HG03103 (cell line): ENCODE data around the gene ANKRD37.
"Not testable (repeated sequence)": the region's sequence is repeated elsewhere in the genome, so short reads cannot be mapped to it uniquely, and the experiment has no call there.

Experiments
- ATAC-seq: cut with Tn5 transposase; IDR thresholded peaks from one replicate; pipeline ENCODE4 v1.9.1; 2021; ENCODE audit warnings: low read depth; ENCODE audit not compliant: unreplicated experiment

Gene ANKRD37, protein sequence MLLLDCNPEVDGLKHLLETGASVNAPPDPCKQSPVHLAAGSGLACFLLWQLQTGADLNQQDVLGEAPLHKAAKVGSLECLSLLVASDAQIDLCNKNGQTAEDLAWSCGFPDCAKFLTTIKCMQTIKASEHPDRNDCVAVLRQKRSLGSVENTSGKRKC

GRCh38 chr4:185396724-185397385, at the start of gene ANKRD37:
TSS of gene ANKRD37 (plus strand) at chr4:185396841. CDS start at chr4:185396924, 83 bp downstream.
- ATAC-seq, result no peak

GRCh38 chr4:185346975-185347601, 49.6 kb upstream of the ANKRD37 start:
- ATAC-seq, result no peak

DNA sequence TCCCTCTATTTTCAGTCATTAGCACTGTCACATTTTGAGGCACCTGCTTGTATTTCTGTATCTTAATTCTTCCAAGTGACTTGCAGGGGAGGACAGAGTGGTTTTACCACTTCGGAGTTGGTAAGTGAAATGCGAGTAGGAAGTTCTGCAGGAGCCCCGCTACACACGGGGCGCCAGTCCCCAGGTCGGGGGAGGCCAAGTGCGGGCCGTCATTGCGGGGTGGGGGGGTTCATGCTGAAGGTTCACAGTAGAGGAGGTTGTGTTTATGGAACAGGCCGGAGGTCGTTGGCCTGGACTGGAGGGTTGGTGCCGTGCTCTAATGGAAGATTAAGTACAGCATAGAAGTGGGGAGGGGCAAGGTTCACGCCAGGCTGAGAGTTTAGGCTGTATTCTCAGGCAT, 45.0 kb upstream of the ANKRD37 start:
- no peak for ATAC-seq

DNA sequence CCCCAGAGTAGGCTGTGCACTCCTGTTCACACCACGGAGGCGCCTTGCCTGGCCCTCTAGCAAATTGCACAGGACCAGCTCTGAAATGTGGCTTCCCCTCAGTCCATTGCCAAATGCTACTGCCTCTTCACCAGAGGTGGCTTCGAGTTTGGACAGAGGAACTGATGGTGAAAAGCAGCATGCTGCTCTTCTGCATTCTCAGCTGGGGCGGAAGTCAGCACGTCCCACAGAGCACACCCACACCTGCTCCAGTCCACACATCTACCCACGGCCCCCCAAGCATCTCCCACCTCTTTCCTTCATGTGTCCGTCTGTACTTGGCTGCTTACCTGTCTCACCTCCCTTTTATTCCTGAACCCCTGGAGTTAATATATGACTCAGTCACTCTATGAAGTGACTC, 44.4 kb upstream of the ANKRD37 start:
- ATAC-seq, result no peak

DNA sequence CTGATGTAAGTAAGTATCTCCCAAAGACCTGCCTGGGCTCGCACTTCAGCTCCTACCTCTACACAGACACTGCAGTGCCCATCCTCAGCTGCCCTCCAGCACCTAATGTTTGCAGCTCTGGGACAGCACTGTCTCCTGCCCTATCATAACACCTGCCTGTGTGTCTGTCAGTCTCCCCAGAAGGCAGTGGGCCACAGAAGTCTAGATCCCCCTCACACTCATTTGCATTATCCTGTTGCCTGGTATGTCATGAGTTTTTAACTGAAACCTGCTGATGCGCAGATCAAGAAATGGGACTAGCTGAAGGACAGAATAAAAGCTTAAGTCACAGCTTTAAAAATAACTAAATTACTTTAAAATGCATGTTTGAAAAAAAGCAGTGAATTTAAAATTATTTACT, 43.9 kb upstream of the ANKRD37 start:
- ATAC-seq, result no peak

GRCh38 chr4:185357211-185357610, 39.4 kb upstream of the ANKRD37 start:
- ATAC-seq, result no peak

DNA sequence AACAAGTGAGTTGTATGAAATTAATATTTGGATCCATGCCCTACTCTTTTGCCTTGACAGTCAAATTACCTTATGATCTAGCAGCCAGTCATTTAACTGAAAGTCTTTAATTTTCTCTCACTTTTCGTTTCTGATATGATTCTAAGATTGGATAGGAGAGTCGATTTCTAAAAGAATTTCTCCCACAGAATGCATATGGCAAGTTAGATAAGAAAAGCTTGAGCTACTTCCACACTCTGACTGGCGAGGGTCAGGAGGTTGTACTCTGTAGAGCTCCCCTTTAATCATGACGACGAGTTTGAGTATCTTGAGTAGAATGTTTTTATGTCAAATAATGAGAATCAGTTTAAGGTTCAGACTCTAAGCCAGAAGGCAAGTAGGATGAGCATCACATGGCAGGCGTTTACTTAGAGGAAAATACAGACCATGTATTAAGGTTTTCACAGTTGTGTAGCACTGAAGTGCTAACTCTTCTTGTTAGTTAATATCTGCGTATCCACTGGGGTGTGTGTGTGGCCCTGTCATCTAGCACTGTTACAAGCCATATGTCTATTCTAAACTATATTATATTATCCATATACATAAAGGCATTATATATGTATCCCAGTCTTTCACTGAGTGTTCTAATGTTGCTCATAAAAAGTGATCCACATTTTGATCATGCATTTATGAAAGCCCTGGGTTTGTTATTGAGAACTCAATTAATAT, 38.8 kb upstream of the ANKRD37 start:
- no peak for ATAC-seq

DNA sequence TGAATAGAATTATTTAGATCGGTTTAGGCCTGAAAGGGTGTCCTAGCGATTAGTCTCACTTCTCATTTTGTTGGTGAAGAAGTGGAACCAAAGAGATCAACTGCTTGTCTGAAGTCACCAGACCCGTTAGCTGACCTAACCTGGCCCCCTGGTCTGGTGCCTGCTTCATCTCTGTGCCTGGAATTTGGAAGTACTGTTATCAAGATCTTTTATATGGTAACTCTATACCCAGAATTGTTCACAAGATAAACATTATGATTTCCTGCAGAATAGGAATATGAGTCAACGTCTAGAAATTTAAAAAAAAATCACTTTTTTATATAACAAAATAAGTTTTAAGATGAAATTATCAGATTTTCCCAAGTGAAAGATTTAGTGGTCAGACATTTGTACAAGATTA, 38.1 kb upstream of the ANKRD37 start:
- no peak for ATAC-seq

DNA sequence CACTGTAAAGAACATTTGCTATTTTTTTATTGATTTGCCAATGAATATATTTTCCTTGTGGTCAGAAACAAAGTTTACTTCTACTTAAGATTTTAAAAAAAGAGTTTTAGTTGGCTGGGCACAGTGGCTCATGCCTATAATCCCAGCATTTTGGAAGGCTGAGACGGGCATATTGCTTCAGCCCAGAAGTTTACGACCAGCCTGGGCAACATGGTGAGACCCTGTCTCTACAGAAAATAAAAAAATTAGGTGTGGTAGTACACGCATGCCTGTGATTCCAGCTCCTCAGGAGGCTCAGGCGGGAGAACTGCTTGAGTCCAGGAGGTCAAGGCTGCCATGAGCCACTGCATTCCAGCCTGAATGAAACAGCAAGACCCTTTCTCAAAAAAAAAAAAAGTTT, 37.7 kb upstream of the ANKRD37 start:
- ATAC-seq, result no peak

DNA sequence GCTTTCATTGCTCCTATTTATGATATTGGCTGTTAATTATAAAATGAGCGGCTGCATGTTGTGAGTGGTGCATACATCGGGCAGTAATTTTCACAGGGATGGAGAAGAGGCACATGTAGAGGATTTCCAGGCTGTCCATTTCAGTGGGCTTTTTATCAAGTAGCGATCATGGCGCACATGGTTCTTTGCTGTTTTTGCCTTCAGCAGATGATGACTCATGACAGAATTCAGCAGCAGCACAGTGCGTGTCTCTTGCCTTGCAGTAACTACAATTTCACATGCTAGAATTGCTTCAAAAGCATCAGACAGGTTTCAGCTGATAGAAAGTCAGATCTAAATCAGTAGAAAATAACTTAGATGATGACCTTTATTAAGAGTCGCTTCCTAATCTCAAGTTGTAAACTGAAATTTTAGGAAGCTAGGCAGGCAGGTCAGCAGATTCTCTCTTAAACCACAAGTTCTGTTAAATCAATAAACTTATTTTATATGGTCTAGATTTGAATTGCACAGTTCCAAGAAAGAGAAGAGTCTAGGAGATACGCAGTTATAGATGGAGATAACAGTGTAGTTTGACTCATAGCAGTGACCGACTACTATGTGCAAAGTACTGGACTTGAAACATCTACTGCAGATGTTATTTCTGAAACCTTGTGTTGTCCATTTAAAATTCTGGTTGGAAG, 36.7 kb upstream of the ANKRD37 start:
- no peak for ATAC-seq

DNA sequence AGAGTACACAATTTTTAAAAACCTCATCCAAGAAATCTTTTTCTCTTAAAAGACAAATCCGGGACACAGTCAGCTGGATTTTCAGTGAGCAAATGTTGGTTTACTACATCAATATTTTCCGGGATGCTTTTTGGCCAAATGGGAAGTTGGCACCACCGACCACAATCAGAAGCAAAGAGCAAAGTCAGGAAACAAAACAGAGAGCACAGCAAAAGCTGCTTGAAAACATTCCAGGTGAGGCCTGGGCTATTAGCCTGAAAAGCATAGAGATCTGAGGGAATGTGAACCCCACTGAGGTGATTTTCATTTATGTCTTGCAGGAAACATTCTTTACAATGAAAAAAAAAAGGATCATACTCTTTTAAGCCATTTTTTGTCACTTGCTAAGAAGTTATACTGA, 34.8 kb upstream of the ANKRD37 start:
- no peak for ATAC-seq

DNA sequence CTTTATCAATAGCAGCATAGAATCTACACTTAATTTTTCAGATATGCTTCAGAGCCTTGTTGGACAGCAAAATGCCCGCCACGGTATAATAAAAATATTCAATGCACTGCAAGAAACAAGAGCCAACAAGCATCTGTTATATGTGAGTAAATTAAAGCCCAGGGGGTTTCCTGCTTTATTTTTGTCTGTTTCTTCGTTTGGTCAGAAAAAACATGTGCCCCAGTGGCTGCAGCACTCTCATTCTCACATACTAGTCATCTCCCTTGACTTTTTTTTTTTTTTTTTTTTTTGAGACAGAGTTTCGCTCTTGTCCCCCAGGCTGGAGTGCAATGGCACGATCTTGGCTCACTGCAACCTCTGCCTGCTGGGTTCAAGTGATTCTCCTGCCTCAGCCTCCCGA, 34.1 kb upstream of the ANKRD37 start:
- ATAC-seq, result not testable (repeated sequence)

DNA sequence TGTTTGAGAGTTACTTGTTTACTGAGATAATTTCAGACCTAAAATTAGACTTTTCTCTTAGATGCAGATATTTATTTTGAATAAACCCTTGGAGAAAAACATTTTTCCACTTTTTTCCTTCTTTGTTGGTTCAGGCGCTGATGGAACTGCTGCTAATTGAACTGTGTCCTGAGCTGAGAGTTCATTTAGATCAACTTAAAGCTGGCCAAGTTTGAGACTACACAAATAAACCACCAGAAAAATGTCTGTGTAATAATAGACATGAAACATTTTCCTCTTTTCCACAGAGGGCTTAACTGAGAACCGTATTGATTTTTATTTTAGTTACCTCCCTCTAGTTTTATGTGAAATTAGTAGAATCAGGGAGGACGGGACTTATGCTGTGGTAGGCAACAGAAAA, 33.4 kb upstream of the ANKRD37 start:
- ATAC-seq, result no peak

- ATAC-seq, result no peak
Measured at GRCh38 chr4:185364886-185365285, 31.8 kb upstream of the ANKRD37 start.

- no peak for ATAC-seq
Measured at GRCh38 chr4:185369731-185370130, 26.9 kb upstream of the ANKRD37 start.

DNA sequence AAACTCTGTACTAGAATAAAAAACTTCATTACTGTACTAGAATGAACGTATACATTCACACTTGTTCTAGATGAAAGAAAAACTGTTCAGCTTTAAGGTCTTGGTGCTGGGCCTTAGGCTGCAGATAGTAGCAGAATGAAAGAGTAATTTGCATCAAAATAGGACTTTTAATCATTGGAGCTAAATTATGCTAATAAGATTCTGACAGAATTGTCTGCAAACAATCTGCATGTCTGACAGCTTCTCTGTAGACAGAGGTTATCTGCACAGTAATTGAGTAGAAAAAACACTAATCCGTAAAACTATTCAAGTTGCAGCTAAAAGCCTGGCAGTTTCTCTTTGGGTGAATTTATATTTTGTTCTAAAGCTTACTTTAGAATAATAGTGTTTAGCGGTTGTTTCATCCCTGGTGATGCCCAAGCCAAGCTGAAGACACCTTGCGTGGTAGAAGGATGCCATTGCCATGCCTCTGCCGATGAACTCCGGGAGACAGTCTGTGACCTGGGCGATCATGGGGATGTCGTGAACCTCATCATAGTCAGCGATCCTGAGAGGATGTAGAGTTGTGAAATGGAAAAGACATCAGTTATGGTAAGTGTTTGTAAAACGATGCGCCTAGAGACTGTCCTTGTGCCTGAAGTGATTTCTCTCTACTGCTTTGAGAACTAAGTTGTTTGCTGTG, 26.2 kb upstream of the ANKRD37 start:
- ATAC-seq, result no peak

- ATAC-seq, result no peak
Measured at GRCh38 chr4:185371702-185372101, 24.9 kb upstream of the ANKRD37 start.

DNA sequence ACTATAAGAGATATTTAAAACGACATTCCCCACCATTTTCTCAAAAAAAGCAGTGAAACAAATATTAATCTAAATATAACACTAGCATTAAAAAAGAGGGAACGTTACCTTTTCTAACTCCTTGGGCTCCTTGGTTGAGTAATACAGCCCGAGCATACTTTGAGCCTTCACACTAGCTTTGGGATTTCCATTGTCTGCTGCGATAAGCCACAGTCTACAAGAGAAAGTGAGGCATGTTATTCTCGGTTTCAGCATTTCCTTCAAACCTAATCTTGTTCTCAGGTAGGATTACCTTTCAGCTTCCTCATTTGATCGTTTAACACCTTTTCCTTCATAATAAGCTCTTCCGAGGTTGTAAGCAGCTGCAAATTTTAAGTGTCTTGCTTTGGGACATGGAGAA, 22.6 kb upstream of the ANKRD37 start:
- no peak for ATAC-seq

GRCh38 chr4:185374573-185374972, 22.1 kb upstream of the ANKRD37 start:
- no peak for ATAC-seq

DNA sequence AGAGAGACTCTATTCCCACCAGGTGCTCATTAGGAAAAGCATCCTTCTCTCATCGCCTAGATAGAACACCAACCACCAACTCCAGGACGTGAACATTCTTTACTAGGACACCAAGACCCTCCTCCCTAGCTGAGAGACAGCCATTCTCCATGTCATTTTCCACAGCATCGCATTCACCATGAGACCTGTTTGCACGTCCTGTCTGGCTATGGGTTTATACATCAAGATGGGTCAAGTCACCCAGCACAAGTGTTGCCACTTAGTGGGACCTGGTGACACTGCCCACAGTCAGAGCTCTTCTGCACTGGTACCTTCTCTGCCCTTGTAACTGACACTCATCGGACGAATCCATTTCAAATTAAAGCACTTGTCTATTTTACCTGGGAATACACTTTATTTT, 18.4 kb upstream of the ANKRD37 start:
- ATAC-seq, result no peak
